GM12801 (cell line): ENCODE measurements around the gene PDCD10.

ENCODE experiments used
- CTCF ChIP-seq: IDR thresholded peaks from one replicate; pipeline ENCODE4 v1.5.1; 2011; ENCODE audit warnings: control low read depth; ENCODE audit not compliant: insufficient read length; ENCODE audit errors: extremely low read depth

PDCD10 gene

GRCh38 chr3:167675848-167676247 is 58.8 kb downstream of the PDCD10 start:
- TF ChIP-seq CTCF, result no peak

- TF ChIP-seq CTCF, result no peak
These were observed 61.5 kb downstream of the PDCD10 start for GRCh38 chr3:167673221-167673620.

GRCh38 chr3:167671878-167672427 is 62.7 kb downstream of the PDCD10 start:
- TF ChIP-seq CTCF, result no peak

- no peak for TF ChIP-seq CTCF
These were observed 65.0 kb downstream of the PDCD10 start for GRCh38 chr3:167669699-167670098.

GRCh38 chr3:167668651-167669050 is 66.0 kb downstream of the PDCD10 start:
- TF ChIP-seq CTCF, result no peak

- no peak for TF ChIP-seq CTCF
These were observed 68.1 kb downstream of the PDCD10 start for GRCh38 chr3:167666563-167666962.

GRCh38 chr3:167662919-167663400 is 71.7 kb downstream of the PDCD10 start:
- TF ChIP-seq CTCF, result no peak
